ENCODE results near the gene SGMS1. TPM values are rescaled to one million over a fixed set of nuclear protein-coding genes. Genes with fewer than 3 reads are reported as not detected.

SGMS1 gene
- total RNA-seq, 2 donors from 2014 or later = 32.5 to 35.9 TPM

- Histone ChIP-seq H3K27ac (no peak overlapping the region), H3K4me3 (no peak overlapping the region), H3K36me3 (peaks cover 13% of the 10 kb centered on the region), H3K4me1 (peaks cover 0 to 15% of the 10 kb centered on the region in 2 donors), H3K9me3 (no peaks in the 10 kb centered on the region), H3K27me3 (no peaks in the 10 kb centered on the region)
- no peak for DNase-seq (ENCODE audit: low spot score)
- TF ChIP-seq, protein P1, sequence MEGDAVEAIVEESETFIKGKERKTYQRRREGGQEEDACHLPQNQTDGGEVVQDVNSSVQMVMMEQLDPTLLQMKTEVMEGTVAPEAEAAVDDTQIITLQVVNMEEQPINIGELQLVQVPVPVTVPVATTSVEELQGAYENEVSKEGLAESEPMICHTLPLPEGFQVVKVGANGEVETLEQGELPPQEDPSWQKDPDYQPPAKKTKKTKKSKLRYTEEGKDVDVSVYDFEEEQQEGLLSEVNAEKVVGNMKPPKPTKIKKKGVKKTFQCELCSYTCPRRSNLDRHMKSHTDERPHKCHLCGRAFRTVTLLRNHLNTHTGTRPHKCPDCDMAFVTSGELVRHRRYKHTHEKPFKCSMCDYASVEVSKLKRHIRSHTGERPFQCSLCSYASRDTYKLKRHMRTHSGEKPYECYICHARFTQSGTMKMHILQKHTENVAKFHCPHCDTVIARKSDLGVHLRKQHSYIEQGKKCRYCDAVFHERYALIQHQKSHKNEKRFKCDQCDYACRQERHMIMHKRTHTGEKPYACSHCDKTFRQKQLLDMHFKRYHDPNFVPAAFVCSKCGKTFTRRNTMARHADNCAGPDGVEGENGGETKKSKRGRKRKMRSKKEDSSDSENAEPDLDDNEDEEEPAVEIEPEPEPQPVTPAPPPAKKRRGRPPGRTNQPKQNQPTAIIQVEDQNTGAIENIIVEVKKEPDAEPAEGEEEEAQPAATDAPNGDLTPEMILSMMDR (IDR thresholded peaks at IDR 0.05) = no peak
Measured at GRCh38 chr10:50593523-50594376, 30.0 kb downstream of the SGMS1 start.

DNA sequence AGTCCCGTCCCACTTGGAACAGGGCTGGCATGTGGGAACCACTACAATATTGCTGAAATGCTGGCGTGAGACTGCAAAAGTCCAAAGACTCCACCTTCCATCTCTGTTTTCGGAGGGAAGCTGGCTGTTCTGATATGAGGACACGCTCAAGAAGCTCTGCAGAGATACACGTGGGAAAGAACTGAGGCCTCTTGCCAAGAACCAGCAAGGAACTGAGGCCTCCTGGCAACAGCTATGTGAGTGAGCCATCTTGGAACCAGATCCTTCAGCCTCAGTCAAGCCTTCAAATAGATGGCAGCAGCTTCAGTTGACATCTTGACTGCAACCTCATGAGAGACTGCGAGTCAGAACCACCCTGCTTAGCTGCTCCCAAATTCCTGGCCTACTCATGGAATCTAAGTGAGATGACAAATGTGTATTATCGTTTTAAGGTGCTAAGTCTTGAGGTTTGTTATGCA lies 30.8 kb downstream of the SGMS1 start:
- TF ChIP-seq, protein P1 (IDR thresholded peaks at IDR 0.05) = no peak
- no peak for DNase-seq (ENCODE audit: low spot score)
- Histone ChIP-seq H3K27me3 (no peaks in the 10 kb centered on the region), H3K4me3 (no peak overlapping the region), H3K36me3 (peaks cover 13% of the 10 kb centered on the region), H3K4me1 (peaks cover 0 to 8% of the 10 kb centered on the region in 2 donors), H3K9me3 (no peaks in the 10 kb centered on the region), H3K27ac (no peak overlapping the region)

- Histone ChIP-seq H3K27ac (no peak overlapping the region), H3K4me3 (no peak overlapping the region), H3K4me1 (peaks cover 0 to 8% of the 10 kb centered on the region in 2 donors), H3K9me3 (no peaks in the 10 kb centered on the region), H3K27me3 (no peaks in the 10 kb centered on the region), H3K36me3 (peaks cover 13% of the 10 kb centered on the region)
- TF ChIP-seq, protein P1 (IDR thresholded peaks at IDR 0.05) = no peak
- no peak for DNase-seq (ENCODE audit: low spot score)
Measured at GRCh38 chr10:50590935-50591334, 32.8 kb downstream of the SGMS1 start.

DNA sequence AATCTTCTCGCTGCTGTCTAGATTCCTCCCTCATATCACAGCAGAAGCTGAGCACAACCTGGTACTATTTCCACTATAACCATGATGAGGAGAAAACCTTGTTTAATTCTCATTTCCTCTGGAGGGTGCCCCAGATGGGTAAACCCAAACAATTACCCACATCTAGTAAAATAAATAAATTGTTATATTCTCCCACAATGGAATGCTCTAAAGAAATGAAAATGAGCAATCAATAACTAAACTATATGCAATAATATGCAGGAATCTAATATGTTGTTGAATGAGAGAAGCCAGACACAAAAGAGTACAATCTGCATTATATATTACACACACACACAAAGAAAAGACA lies 37.0 kb downstream of the SGMS1 start:
- TF ChIP-seq, protein P1 (IDR thresholded peaks at IDR 0.05) = no peak

GRCh38 chr10:50585921-50586739 lies 37.6 kb downstream of the SGMS1 start:
- Histone ChIP-seq H3K4me3 (no peak overlapping the region), H3K9me3 (no peaks in the 10 kb centered on the region), H3K36me3 (peaks cover 13% of the 10 kb centered on the region), H3K27me3 (no peaks in the 10 kb centered on the region), H3K27ac (no peak overlapping the region), H3K4me1 (peaks cover 0 to 23% of the 10 kb centered on the region in 2 donors)
- no peak for DNase-seq (ENCODE audit: low spot score)
- TF ChIP-seq, protein P1 (IDR thresholded peaks at IDR 0.05) = no peak

More for the DNA sequence above, 37.0 kb downstream of the SGMS1 start:
- Histone ChIP-seq H3K4me1 (peaks cover 0 to 19% of the 10 kb centered on the region in 2 donors), H3K4me3 (no peak overlapping the region), H3K27ac (no peak overlapping the region), H3K36me3 (peaks cover 13% of the 10 kb centered on the region), H3K9me3 (no peaks in the 10 kb centered on the region), H3K27me3 (no peaks in the 10 kb centered on the region)
- DNase-seq (ENCODE audit: low spot score) = no peak

All from right atrium auricular region (tissue), 2 donors.